NCI-H146 (cell line): ENCODE data around the gene AGER.
A peak's percentile ranks its signal among the peaks of the same experiment; 100 is the strongest.
"Not testable (repeated sequence)": the region's sequence is repeated elsewhere in the genome, so short reads cannot be mapped to it uniquely, and the experiment has no call there.

Experiments used
- DNase-seq: peaks from one replicate; lab custom pipeline; 2025; lab: John Stamatoyannopoulos, UW

Gene AGER

GRCh38 chr6:32148289-32149091, 35.6 kb downstream of the AGER start:
- peak; percentile 69 for DNase-seq

- DNase-seq = no peak
Measured at GRCh38 chr6:32147401-32148132, 36.5 kb downstream of the AGER start.

GRCh38 chr6:32146687-32147086, 37.4 kb downstream of the AGER start:
- no peak for DNase-seq

- no peak for DNase-seq
Measured at GRCh38 chr6:32146287-32146686, 37.8 kb downstream of the AGER start.

- DNase-seq = not testable (repeated sequence)
Measured at GRCh38 chr6:32144238-32144637, 39.8 kb downstream of the AGER start.

GRCh38 chr6:32140420-32141046, 43.5 kb downstream of the AGER start:
- no peak for DNase-seq

GRCh38 chr6:32139590-32139989, 44.5 kb downstream of the AGER start:
- DNase-seq = no peak

GRCh38 chr6:32137454-32137853, 46.6 kb downstream of the AGER start:
- no peak for DNase-seq

GRCh38 chr6:32133786-32134185, 50.3 kb downstream of the AGER start:
- no peak for DNase-seq

GRCh38 chr6:32132110-32132509, 51.9 kb downstream of the AGER start:
- no peak for DNase-seq

- DNase-seq = no peak
Measured at GRCh38 chr6:32131439-32131948, 52.6 kb downstream of the AGER start.
